GM18505 (cell line): ENCODE results near the gene ZIC5.

Source experiments
- ATAC-seq: cut with Tn5 transposase; IDR thresholded peaks from one replicate; pipeline ENCODE4 v1.9.1; 2021; ENCODE audit not compliant: unreplicated experiment
- POLR2A ChIP-seq: IDR thresholded peaks from 4 replicates; pipeline ENCODE4 v1.6.1; 2011; ENCODE audit warnings: borderline replicate concordance; ENCODE audit not compliant: insufficient read depth, insufficient read length; ENCODE audit errors: extremely low read depth

Gene ZIC5

DNA sequence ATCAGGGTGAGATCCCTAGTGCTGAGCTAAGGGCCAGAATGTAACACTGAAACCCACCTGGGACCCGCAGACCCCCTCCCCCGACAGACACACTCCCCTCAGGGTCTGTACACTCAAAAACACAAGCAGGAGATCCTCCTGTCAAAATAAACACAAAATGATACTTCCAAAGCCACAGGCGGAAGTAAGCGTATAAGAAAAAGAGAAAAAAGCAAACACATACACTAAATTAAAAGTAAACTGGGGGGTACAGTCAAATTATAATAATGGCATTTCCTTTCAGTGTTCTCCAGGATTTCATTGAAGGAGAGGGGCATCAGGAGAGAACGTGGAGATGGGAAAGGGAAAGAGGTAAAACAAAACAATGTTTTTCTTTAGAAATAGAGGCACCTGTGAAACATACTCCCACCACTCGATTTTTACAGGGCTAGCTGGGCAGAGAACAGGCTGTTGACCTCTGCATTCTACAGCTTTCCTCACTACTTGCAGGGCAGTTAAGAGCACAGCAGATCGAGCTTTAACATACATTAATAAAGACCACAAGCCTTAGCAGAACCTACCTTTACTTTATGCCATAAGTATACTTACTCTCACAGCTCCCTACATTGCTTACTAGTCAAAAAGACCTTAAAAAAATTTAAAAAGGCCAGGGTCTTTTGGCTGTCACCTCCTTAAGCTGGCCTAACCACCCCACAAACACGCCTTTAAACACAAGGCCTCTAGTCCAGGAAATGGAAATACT, 5.3 kb downstream of the ZIC5 start:
- TF ChIP-seq POLR2A: no peak
- no peak for ATAC-seq

DNA sequence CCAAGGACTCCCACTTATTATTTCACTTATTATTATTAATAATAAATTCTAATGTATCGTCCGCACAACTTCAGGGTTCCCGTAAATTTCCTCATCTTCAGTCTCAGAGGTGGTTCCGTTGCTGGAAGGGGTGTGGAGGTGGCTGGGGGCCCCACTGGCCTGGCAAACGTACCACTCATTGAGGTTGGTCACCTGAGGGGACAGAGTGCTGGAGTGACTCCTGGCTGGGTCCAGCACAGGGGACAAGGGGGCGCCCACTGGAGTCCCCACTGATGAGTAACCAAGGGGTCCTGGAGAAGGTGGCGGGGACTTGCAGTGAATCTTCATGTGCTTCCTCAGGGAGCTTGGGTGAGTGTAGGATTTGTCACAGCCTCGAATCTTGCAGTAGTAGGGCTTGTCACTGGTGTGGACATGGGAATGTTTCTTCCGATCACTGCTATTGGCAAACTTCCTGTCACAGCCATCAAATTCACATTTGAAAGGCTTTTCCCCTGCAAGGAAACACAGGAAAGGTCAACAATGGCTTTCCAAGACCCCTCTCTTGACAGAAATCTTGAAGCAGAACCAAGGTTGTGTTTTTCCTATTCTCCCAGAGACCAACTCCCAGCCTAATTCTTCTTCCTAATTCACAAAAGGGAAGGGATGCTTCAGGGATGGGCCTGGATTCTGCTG, 6.1 kb downstream of the ZIC5 start:
- ATAC-seq: no peak
- TF ChIP-seq POLR2A: no peak

DNA sequence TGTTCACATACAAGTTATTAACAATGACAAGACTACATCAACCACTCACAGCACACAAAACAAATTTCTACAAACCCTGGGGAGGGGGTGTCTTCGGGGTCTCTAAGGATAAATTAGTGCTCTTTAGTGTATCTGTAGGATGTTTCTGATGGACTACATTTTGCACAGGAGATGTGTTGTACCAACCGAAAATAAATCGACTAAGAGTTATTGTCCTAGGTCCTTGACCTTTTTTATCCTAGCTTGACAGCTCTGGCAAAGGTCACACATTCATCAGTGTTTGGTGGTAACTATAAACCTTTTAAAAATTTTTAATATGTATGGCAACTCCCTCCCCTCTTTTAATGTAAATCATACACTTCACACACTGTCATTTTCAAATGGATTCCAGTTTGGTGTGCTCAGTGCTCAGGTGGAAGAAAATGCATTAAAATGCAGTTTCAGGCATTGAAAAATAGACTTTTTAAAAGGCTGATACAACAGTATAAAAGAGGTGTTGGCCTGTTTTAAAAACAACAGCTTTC, 7.7 kb downstream of the ZIC5 start:
- ATAC-seq: no peak
- no peak for TF ChIP-seq POLR2A

DNA sequence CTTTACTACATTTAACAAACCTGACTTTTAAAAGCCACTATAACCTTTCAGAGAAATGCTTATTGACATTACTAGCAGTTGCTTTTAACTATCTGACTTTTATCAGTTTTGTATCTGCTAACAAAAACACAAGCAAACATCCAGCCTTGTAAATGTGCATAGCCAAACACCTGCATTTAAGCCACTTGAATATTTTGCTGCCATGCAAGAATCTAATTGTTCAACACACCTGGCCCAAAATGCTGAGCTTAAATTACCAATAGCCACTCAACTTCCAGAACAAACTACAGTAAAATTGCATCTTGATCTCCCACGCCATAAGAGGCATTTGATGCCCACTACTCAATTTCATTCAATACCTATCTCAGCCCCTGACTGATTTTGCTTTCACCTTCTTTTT, 9.3 kb downstream of the ZIC5 start:
- no peak for TF ChIP-seq POLR2A
- ATAC-seq: no peak

DNA sequence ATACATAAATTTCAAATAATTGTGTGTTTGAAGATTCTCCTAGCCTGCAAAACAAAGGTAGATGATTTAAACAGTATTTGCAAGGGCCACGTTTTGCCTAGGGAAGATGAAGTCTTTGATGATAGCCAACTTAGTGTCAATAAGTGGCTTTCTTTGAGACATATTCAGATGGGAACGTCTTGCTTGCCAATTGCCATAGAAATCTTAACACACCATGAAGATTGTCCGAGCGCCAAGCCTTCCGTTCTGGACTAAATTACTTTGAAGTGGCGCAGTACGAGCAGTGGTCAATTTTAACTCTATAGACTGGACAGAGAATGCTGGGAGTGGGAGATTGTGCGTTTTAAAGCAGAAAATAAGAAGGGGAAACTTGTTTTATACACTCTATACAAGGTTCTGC, 9.9 kb downstream of the ZIC5 start:
- no peak for ATAC-seq
- no peak for TF ChIP-seq POLR2A

DNA sequence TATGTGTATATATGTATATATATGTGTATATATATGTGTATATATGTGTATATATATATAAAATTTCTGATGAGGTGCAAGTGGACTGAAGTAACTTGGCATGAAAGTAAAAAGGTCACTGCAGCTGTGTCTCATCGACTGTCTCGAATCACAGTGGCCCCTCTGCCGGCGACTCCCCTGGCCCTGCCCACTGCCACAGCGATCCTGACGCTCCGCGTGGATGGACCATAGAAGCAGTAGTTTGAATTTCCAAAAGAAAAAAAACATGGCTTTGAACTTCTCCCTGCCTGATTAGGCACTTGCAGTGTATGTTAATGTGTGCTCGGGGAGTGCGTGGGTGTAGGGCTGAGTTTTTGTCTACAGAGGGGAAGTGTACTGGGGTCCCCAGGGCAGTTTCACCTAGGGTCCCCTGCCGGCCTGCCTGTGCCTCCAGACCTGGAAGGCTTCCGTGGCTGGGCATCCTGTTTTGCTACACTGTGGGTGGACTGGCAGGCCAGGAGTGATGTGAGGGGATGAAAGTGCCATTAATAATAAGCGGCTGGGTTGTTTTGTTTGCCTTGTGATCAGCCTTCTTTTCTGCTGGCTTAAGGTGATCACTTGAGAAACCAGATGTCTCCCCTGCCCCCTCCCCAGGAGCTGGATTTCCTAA, 10.8 kb downstream of the ZIC5 start:
- ATAC-seq: no peak
- no peak for TF ChIP-seq POLR2A

DNA sequence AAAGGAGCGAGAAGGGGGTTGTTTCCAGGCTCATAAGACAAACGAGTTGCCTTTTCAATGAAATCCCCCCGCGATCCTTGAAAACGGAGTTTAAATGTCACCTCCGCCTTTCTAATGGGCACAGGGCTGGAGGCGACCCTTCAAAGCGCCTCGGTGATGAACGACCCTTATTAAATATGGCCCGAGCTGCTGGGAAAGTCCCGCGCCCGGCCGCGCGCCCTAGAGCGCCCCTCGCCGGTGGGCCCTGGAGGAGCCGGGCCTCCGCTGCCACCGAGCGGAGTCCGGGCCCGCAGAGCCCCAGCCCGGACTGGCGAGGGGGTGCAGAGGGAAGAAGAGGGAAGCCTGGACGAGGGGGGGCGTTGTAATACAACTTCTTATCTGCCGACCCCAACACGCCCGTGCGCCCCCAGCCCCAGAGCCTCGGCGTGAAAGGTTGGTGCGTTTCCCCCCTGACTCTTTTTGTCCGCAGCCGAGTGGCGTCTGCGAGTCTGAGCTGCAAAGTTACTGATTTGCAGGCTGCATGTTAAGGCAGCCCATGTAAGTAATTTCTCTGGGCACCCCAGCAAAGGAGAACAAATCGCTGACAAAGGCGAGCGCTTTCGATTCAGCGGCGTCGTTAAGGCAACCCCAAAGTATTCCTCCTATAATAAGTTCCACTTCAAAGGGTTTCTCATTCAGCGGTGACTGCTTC, 11.9 kb downstream of the ZIC5 start:
- no peak for ATAC-seq
- no peak for TF ChIP-seq POLR2A

DNA sequence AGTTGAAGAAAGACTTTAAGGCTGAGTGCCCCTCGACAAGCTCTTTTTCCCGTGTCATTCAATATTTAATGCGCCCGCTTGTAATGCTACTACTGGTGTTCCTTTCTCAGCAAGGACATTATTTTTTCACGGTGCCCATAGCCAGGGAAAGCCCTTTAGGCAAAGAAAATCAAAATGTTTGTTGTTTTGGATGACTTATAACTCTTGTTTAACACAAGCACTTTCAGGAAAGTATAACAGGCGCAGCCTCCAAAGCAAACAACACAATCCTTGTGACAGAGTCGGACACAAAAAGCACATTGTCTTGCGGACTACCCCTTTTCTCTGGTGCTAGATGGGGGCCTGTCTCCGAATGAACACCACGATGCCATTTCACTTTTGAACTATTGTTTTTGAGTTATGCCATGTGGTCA, 12.4 kb downstream of the ZIC5 start:
- no peak for TF ChIP-seq POLR2A
- no peak for ATAC-seq

DNA sequence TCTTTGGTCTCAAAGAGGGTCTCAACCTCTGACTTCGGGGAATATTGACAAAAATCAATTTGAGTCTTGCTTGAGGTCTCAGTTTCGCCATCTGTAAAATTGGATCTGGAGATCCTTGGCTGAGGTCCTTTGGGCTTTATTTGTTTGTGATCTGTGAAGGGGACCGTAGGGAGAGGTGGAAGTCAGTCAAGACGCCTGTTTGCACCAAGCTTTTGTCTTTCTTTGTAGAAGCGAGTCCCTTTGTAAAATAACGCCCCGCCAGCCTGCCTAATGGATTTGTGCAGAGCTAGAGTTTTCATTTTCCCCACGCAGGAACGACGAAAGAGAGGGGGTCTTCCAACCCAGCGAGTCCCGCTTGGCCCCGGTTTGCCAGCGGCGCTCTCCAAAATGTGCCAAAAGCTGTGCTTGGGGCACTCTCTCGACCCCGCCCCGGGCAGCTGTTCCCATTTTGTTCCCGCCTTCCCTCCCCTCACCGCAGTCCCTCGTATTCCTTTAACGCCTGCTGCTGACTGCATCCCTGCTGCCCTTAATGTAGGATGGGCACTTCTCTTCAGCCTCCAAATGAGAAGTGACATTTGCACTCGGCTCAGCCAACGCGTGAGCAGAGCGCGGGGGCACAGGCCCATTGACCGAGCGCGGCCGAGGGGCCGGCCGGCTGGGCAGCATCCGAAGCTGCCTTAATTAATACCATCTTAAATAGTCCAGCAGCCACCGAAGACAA, 13.0 kb downstream of the ZIC5 start:
- ATAC-seq: no peak
- no peak for TF ChIP-seq POLR2A

DNA sequence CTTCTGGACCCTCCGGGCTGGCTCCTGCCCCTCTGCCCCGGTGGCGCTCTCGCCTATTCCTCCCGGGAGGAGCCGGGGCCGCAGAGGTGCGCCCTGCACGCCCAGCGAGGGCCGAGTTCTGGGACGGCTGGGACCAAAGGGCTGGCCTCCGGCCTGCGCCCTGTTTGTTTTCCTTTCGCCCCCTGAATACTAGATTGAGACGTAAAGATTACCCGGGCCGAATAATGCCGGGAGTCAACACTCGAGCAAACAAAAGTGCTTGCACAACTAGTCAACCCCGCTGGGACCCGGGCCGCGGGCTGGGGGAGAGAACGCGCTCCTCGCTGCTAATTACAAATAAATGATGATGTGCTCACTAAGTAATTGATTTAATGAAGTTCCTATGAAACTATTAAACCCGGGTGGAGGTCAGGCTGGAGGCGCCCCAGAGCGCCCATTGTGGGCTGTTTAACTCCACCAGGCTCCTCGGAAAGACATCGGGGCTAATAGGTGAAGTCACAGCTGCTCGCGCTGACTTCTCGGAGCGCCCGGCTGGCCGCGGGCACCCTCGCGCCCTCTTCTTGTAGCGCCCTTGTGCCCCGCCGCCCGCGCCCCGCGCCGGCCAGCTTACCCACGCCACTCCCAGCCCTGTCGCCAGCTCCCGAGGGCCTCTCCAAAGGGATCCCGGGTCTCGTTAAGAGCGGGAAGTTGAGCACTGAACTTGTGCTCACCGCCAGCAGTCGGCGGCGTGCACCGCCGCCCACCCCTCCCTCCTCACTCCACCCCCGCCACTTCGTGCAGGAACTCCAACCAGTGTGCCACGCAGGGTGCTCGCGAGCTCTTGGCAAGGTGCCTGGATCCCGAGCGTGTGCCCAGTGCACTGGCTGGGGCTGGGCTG, 14.9 kb downstream of the ZIC5 start:
- no peak for TF ChIP-seq POLR2A
- ATAC-seq: no peak

DNA sequence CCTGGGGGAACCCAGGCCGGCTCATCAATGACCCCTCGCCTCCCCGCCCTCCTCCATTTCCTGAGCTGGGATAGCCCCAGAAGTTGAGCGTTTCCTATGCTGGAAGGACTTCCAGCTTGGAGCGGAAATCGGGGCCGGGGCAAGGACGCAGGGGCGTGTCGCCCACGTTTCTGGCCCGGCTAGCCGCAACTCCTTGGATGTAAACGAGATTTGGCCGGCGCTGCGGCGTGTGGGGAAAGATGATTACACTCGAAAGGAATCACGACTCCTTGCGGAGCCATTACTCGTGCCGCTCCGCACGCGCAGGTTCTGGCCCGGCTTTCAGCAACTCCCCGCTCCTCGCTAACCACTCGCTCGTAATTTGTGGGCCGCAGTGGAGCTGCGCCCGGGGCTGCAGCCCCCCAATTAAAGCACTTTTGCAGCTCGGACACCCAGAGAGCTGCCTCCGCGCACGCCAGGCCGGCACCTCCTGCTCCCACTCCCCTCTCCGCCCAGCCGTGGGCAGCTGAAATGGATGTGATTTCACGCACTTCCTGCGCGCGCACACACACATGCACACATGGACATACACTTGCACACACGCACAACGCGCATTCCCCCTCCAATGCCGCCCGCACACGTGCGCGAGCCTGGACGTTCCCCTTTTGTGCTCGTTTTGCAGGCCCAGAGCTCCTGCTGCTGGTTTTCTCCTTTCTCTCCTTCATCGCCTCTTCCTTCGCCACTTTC, 15.7 kb downstream of the ZIC5 start:
- ATAC-seq: no peak
- TF ChIP-seq POLR2A: no peak
